ENCODE measurements around the gene B4GALT2. TPM values are rescaled to one million over a fixed set of nuclear protein-coding genes. Genes with fewer than 3 reads are reported as not detected.

Gene B4GALT2
- total and polyA plus RNA-seq, 10 of the 15 experiments (the other 5 are each of a cell fraction or from before 2014, with no cell fraction given), result 0.98 to 61.0 (median 23.4) TPM

DNA sequence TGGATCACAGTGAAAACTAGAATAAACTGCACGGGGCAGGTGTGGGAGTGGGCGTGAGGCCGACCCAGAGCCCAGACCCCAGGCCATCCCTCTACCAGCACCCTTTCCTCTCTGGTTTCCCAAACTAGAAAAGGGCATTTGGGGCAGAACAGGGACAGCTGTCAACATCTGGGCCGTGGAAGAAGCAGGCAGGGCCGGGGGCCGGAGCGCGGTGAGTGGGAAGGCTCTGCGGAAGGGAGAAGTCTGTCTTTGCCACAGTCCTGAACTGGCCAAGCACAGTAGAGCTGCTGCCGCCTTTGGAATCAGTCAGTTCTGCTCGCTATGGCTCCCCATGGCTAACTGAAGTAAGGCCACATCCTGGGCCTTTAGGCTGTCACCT lies 19.0 kb downstream of the B4GALT2 start:
- no peaks in the 10 kb centered on the region for H3K9me3 ChIP-seq (replicated peaks; ENCODE audit: control insufficient read depth, insufficient read depth, low read length)
- H3K4me2 ChIP-seq (ENCODE audit: control insufficient read depth, insufficient read depth), result no peak overlapping the region
- ChIA-PET POLR2A (interaction anchor here (0.7 kb wide), 1 partner anchor 47 kb away, joined by 3 read pairs; no protein-coding TSS in a partner anchor), RAD21 (ENCODE audit: unreplicated experiment) (no interaction called here), CTCF (no interaction called here), SMC1A (ENCODE audit: uncharacterized antibody, unreplicated experiment) (no interaction called here)
- no peak overlapping the region for H3K9ac ChIP-seq (ENCODE audit: control insufficient read depth, insufficient read depth, low read length)
- TF ChIP-seq RFX5 (IDR thresholded peaks at IDR 0.05; ENCODE audit: low read depth, low read length) (no peak), DPF2 (IDR thresholded peaks at IDR 0.05) (no peak), TAF1 (IDR thresholded peaks at IDR 0.05; ENCODE audit: borderline replicate concordance, low read depth, low read length) (no peak), IKZF2 (IDR thresholded peaks at IDR 0.05) (no peak), CBFB (IDR thresholded peaks at IDR 0.05; ENCODE audit: low read depth) (no peak), RAD21 (IDR thresholded peaks at IDR 0.05; ENCODE audit: insufficient read depth, low read depth, low read length) (no peak), HDAC6 (IDR thresholded peaks at IDR 0.05; ENCODE audit: unreplicated experiment) (no peak), NR2F1 (conservative IDR thresholded peaks at IDR 0.05) (no peak)
- TF ChIP-seq, protein P1, sequence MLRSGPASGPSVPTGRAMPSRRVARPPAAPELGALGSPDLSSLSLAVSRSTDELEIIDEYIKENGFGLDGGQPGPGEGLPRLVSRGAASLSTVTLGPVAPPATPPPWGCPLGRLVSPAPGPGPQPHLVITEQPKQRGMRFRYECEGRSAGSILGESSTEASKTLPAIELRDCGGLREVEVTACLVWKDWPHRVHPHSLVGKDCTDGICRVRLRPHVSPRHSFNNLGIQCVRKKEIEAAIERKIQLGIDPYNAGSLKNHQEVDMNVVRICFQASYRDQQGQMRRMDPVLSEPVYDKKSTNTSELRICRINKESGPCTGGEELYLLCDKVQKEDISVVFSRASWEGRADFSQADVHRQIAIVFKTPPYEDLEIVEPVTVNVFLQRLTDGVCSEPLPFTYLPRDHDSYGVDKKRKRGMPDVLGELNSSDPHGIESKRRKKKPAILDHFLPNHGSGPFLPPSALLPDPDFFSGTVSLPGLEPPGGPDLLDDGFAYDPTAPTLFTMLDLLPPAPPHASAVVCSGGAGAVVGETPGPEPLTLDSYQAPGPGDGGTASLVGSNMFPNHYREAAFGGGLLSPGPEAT (IDR thresholded peaks at IDR 0.05; ENCODE audit: low read depth), result no peak
- TF ChIP-seq, protein P2, sequence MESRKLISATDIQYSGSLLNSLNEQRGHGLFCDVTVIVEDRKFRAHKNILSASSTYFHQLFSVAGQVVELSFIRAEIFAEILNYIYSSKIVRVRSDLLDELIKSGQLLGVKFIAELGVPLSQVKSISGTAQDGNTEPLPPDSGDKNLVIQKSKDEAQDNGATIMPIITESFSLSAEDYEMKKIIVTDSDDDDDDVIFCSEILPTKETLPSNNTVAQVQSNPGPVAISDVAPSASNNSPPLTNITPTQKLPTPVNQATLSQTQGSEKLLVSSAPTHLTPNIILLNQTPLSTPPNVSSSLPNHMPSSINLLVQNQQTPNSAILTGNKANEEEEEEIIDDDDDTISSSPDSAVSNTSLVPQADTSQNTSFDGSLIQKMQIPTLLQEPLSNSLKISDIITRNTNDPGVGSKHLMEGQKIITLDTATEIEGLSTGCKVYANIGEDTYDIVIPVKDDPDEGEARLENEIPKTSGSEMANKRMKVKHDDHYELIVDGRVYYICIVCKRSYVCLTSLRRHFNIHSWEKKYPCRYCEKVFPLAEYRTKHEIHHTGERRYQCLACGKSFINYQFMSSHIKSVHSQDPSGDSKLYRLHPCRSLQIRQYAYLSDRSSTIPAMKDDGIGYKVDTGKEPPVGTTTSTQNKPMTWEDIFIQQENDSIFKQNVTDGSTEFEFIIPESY (IDR thresholded peaks at IDR 0.05), result no peak
- TF ChIP-seq, protein P3, sequence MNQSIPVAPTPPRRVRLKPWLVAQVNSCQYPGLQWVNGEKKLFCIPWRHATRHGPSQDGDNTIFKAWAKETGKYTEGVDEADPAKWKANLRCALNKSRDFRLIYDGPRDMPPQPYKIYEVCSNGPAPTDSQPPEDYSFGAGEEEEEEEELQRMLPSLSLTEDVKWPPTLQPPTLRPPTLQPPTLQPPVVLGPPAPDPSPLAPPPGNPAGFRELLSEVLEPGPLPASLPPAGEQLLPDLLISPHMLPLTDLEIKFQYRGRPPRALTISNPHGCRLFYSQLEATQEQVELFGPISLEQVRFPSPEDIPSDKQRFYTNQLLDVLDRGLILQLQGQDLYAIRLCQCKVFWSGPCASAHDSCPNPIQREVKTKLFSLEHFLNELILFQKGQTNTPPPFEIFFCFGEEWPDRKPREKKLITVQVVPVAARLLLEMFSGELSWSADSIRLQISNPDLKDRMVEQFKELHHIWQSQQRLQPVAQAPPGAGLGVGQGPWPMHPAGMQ (IDR thresholded peaks at IDR 0.05; ENCODE audit: borderline replicate concordance), result no peak
- TF ChIP-seq, protein P4, sequence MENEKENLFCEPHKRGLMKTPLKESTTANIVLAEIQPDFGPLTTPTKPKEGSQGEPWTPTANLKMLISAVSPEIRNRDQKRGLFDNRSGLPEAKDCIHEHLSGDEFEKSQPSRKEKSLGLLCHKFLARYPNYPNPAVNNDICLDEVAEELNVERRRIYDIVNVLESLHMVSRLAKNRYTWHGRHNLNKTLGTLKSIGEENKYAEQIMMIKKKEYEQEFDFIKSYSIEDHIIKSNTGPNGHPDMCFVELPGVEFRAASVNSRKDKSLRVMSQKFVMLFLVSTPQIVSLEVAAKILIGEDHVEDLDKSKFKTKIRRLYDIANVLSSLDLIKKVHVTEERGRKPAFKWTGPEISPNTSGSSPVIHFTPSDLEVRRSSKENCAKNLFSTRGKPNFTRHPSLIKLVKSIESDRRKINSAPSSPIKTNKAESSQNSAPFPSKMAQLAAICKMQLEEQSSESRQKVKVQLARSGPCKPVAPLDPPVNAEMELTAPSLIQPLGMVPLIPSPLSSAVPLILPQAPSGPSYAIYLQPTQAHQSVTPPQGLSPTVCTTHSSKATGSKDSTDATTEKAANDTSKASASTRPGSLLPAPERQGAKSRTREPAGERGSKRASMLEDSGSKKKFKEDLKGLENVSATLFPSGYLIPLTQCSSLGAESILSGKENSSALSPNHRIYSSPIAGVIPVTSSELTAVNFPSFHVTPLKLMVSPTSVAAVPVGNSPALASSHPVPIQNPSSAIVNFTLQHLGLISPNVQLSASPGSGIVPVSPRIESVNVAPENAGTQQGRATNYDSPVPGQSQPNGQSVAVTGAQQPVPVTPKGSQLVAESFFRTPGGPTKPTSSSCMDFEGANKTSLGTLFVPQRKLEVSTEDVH (IDR thresholded peaks at IDR 0.05; ENCODE audit: low read depth, partially characterized antibody), result no peak
- H3K79me2 ChIP-seq (ENCODE audit: control insufficient read depth, insufficient read depth, low read length), result no peaks in the 10 kb centered on the region
- H3K4me3 ChIP-seq, result no peak overlapping the region
- peaks cover 4% of the 10 kb centered on the region; the same call in 1 of the 2 replicates for H3K4me1 ChIP-seq (ENCODE audit: control insufficient read depth, insufficient read depth, low read length)
- no peaks in the 10 kb centered on the region for H3K36me3 ChIP-seq (ENCODE audit: control insufficient read depth in 2 of 2, insufficient read depth in 2 of 2, low read length in 1 of 2)
- no peak overlapping the region for H3K27ac ChIP-seq (ENCODE audit: control insufficient read depth, insufficient read depth)
- FAIRE-seq (no peak), DNase-seq (ENCODE audit: low read depth, low spot score) (no peak), ATAC-seq (no peak)
- in situ Hi-C loops (cut with MboI) (no loop called here), intact Hi-C loops (cut with micrococcal nuclease; ENCODE audit: unreplicated experiment) (no loop called here)
- WGBS (ENCODE audit: insufficient coverage, insufficient replicate concordance, low lambda C conversion rate, missing lambda C conversion rate), result 62% methylated on average over 11 of the region's 11 CpGs
- BruUV-seq (replicated peaks), result no TSS peak
- H3K27me3 ChIP-seq (replicated peaks in 1 of 2; ENCODE audit: control insufficient read depth in 2 of 2, insufficient read depth in 2 of 2, low read length in 1 of 2), result no peaks in the 10 kb centered on the region
- H2AFZ ChIP-seq (ENCODE audit: control insufficient read depth, low read depth, low read length), result no peak overlapping the region
- H4K20me1 ChIP-seq (ENCODE audit: control insufficient read depth, insufficient read depth), result no peaks in the 10 kb centered on the region

Data from GM12878 (cell line).